Neural crest cell (in vitro differentiated cells): ENCODE results near the gene KLK5. TPM values are rescaled to one million over a fixed set of nuclear protein-coding genes. Genes with fewer than 3 reads are reported as not detected.

Experiments
- DNase-seq: peaks from one replicate; pipeline ENCODE4 v3.0.0; 2021; ENCODE audit warnings: low read depth, mixed read lengths, low spot score
- H3K27ac Mint-ChIP-seq: one replicate; pipeline ENCODE4 v1.8.0; 2021; ENCODE audit warnings: mild to moderate bottlenecking, mixed read lengths; ENCODE audit not compliant: unreplicated experiment
- H3K27me3 Mint-ChIP-seq: 2 replicates; pipeline ENCODE4 v1.8.0; 2021; ENCODE audit warnings: low read depth, mild to moderate bottlenecking, mixed read lengths
- H3K36me3 Mint-ChIP-seq: 2 replicates; pipeline ENCODE4 v1.8.0; 2021; ENCODE audit warnings: low read depth, mild to moderate bottlenecking, mixed read lengths
- H3K4me1 Mint-ChIP-seq: 2 replicates; pipeline ENCODE4 v1.8.0; 2021; ENCODE audit warnings: mixed read lengths
- H3K4me3 Mint-ChIP-seq: one replicate; pipeline ENCODE4 v1.8.0; 2021; ENCODE audit warnings: mild to moderate bottlenecking, mixed read lengths
- H3K9me3 Mint-ChIP-seq: 2 replicates; pipeline ENCODE4 v1.8.0; 2021; ENCODE audit warnings: mixed read lengths
- CTCF ChIP-seq: fragments of 200-600 bp; sonication (generic); conservative IDR thresholded peaks from 2 replicates; pipeline ENCODE4 v1.5.0; 2021; ENCODE audit warnings: antibody characterized with exemption, mild to moderate bottlenecking
- total RNA-seq: library from RNA; stranded (reverse); gene quantifications from 2 replicates; pipeline ENCODE4 v1.2.1, GENCODE V29; 2021

The KLK5 gene
- total RNA-seq, 1 donor from 2014 or later, result not detected

GRCh38 chr19:50911206-50912101, 41.4 kb downstream of the KLK5 start, which contains the start of gene KLK4:
TSS of gene KLK4 (minus strand) at chr19:50911395. CDS start at chr19:50910738, 657 bp downstream.
- Mint-ChIP-seq H3K4me3 (no peak within 1 kb of the TSS), H3K9me3 (no peaks in the 10 kb centered on the region), H3K4me1 (peaks cover 4% of the 10 kb centered on the region), H3K27ac (no peak within 1 kb of the TSS), H3K27me3 (peaks cover 5% of the 10 kb centered on the region), H3K36me3 (no peaks in the 10 kb centered on the region)
- TF ChIP-seq CTCF, result no peak
- no peak for DNase-seq

GRCh38 chr19:50910722-50911121, 42.1 kb downstream of the KLK5 start:
- no peak for TF ChIP-seq CTCF
- peaks cover 6% of the 10 kb centered on the region for H3K27me3 Mint-ChIP-seq
- H3K27ac Mint-ChIP-seq, result no peak overlapping the region

GRCh38 chr19:50909240-50910070, 43.4 kb downstream of the KLK5 start:
- Mint-ChIP-seq H3K36me3 (no peaks in the 10 kb centered on the region), H3K4me3 (no peak overlapping the region), H3K4me1 (peaks cover 4% of the 10 kb centered on the region), H3K9me3 (no peaks in the 10 kb centered on the region), H3K27ac (no peak overlapping the region), H3K27me3 (peaks cover 15% of the 10 kb centered on the region)
- no peak for TF ChIP-seq CTCF
- peak; percentile 73 for DNase-seq

More at GRCh38 chr19:50910722-50911121, 42.1 kb downstream of the KLK5 start:
- Mint-ChIP-seq H3K4me1 (peaks cover 4% of the 10 kb centered on the region), H3K9me3 (no peaks in the 10 kb centered on the region), H3K4me3 (no peak overlapping the region), H3K36me3 (no peaks in the 10 kb centered on the region)
- no peak for DNase-seq

- H3K36me3 Mint-ChIP-seq, result no peaks in the 10 kb centered on the region
- H3K4me1 Mint-ChIP-seq, result peaks cover 4% of the 10 kb centered on the region
- DNase-seq, result no peak
- H3K9me3 Mint-ChIP-seq, result no peaks in the 10 kb centered on the region
- H3K27ac Mint-ChIP-seq, result no peak overlapping the region
- TF ChIP-seq CTCF, result no peak
- H3K4me3 Mint-ChIP-seq, result no peak overlapping the region
- peaks cover 15% of the 10 kb centered on the region for H3K27me3 Mint-ChIP-seq
Measured at GRCh38 chr19:50908336-50908735, 44.5 kb downstream of the KLK5 start.

GRCh38 chr19:50906217-50906616, 46.6 kb downstream of the KLK5 start:
- peaks cover 4% of the 10 kb centered on the region for H3K4me1 Mint-ChIP-seq
- no peaks in the 10 kb centered on the region for H3K36me3 Mint-ChIP-seq
- no peak overlapping the region for H3K4me3 Mint-ChIP-seq
- peak; percentile 55 for TF ChIP-seq CTCF
- peaks cover 28% of the 10 kb centered on the region for H3K27me3 Mint-ChIP-seq
- peak; percentile 46 for DNase-seq
- H3K27ac Mint-ChIP-seq, result peak overlapping the region; percentile 27
- no peaks in the 10 kb centered on the region for H3K9me3 Mint-ChIP-seq
